ENCODE measurements around the gene ZNRF2. TPM values are rescaled to one million over a fixed set of nuclear protein-coding genes. Genes with fewer than 3 reads are reported as not detected.
"Not testable (repeated sequence)": the region's sequence is repeated elsewhere in the genome, so short reads cannot be mapped to it uniquely, and the experiment has no call there.

ZNRF2 gene
- total RNA-seq, 1 donor from 2014 or later: 27.8 TPM

- no peak for ATAC-seq
- intact Hi-C loops (cut with DNase I): no loop called here
- DNase-seq (ENCODE audit: low spot score): no peak
These were observed 28.0 kb upstream of the ZNRF2 start for GRCh38 chr7:30256349-30256858.

DNA sequence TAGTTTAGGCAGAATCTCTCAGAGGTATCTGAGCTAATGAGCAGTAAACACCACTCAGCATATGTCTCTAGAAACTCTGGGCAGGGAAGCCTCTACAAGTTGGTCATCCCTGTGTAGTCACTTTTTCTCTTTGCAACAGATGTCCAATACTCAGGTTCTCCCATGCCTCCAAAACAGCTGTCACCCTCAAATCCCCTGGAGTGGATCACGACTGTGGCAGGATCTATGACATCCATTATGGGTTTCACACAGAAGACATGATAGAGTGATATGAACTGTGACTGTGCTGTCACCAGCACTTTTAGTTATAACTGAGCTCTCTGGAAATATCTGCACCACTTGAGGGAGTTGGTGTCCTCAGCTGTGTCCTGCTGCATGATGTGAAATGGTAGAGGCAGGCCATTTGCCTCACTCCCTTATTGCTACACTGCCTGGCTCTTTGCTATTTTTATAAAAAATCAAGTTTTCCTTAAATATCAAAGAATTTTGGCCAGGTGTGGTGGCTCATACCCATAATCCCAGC, 24.1 kb upstream of the ZNRF2 start:
- intact Hi-C loops (cut with DNase I): no loop called here
- DNase-seq (ENCODE audit: low spot score) (no peak), ATAC-seq (no peak)

DNA sequence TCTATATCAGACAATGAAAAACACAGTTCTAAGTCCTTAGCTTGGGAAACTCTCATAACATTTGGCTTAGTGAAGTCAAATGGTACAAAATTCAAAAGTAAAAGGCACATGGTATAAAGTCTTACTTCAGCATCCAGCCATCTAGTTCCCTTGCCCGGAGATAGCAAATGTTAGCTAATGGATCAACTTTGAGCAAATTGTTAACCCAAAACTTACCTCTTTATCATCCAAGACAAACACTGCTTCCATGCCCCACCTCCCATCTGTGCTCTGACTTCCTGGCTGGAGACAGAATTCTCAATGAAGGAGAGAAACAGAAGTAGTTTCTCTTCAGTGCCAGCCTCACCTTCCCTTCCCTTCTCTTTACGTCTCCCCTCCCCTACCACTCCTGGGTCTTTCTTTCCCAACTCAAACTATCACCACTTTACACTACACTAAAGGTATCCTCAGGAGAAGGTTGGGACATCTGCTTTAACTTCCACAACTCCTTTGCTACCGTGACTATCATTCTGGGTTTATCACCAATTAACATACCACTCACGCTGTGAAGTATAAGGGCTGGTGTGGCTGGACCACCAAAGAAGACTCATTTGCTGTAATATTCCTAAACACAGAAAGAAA, 21.2 kb upstream of the ZNRF2 start:
- ATAC-seq: no peak
- intact Hi-C loops (cut with DNase I): no loop called here
- DNase-seq (ENCODE audit: low spot score): no peak

DNA sequence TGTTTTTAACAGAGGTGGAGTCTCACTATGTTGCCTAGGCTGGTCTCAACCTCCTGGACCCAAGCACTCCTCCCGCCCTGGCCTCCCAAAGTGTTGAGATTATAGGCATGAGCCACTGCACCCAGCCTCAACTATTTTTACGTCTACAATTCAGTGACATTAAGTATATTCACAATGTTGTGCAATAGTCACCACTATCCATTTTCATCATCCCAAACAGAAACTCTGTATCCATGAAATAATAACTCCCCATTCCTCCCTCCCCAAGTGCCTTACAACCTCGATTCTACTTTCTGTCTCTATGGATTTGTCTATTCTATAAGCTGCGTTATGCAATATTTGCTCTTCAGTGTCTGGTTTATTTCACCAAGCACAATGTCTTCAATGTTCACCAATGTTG, 20.3 kb upstream of the ZNRF2 start:
- ATAC-seq (no peak), DNase-seq (ENCODE audit: low spot score) (no peak)
- intact Hi-C loops (cut with DNase I): no loop called here

- DNase-seq (ENCODE audit: low spot score); ATAC-seq; intact Hi-C loops (cut with DNase I): not testable (repeated sequence)
These were observed 19.2 kb upstream of the ZNRF2 start for GRCh38 chr7:30265189-30265588.

- intact Hi-C loops (cut with DNase I): no loop called here
- ATAC-seq: no peak
- DNase-seq (ENCODE audit: low spot score): no peak
These were observed 17.7 kb upstream of the ZNRF2 start for GRCh38 chr7:30266686-30267085.

DNA sequence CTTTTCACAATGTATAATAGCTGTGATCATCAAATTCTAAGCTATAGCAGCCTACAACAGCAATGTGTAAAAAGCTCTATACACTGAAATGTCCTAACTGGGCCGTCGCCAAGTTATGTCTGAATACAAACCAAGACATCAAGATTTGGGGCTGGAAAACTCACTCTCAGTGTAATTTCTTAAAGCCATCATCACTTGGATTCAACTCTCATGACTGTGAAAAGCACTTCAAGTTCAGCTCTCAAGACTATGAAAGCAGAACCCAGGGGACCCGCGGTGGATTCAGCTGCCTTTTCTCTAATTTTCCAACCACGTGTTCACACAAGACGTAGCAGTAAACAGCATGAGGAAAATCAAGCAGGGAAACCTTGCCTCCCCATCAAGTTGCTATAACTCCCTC, 15.8 kb upstream of the ZNRF2 start:
- DNase-seq (ENCODE audit: low spot score): no peak
- intact Hi-C loops (cut with DNase I): no loop called here
- peak; percentile 64 for ATAC-seq

GRCh38 chr7:30269490-30269889, 14.9 kb upstream of the ZNRF2 start:
- DNase-seq (ENCODE audit: low spot score) (no peak), ATAC-seq (no peak)
- intact Hi-C loops (cut with DNase I): no loop called here

- ATAC-seq (no peak), DNase-seq (ENCODE audit: low spot score) (no peak)
- intact Hi-C loops (cut with DNase I): loop anchor here (10.0 kb wide), 1 partner anchor 294 kb away; no protein-coding TSS in a partner anchor
These were observed 13.5 kb upstream of the ZNRF2 start for GRCh38 chr7:30270921-30271320.

- ATAC-seq: no peak
- intact Hi-C loops (cut with DNase I): loop anchor here (10.0 kb wide), 1 partner anchor 293 kb away; no protein-coding TSS in a partner anchor
- DNase-seq (ENCODE audit: low spot score): no peak
These were observed 12.3 kb upstream of the ZNRF2 start for GRCh38 chr7:30272126-30272525.

GRCh38 chr7:30273552-30273951, 10.8 kb upstream of the ZNRF2 start:
- intact Hi-C loops (cut with DNase I): loop anchor here (10.0 kb wide), 1 partner anchor 291 kb away; no protein-coding TSS in a partner anchor
- DNase-seq (ENCODE audit: low spot score) (no peak), ATAC-seq (no peak)

DNA sequence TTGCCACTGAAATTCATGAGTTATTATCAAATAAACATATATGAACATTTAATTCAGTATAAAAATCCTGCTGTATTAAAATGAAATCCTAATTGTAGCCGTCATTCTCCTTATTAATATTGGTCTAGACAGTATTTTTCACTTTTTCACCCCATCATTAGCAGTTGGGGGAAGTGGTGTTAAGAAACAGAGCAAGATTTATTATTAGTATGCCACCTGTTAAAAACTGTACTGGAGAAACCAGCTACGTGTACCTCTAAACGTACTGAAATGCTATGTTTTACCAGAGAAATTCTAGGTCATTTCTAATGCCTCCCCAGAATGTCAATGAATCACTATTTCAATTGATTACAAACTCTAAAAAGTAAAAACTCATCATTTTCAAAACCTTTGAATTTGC, 9.8 kb upstream of the ZNRF2 start:
- intact Hi-C loops (cut with DNase I): loop anchor here (10.0 kb wide), 1 partner anchor 290 kb away; no protein-coding TSS in a partner anchor
- no peak for DNase-seq (ENCODE audit: low spot score)

DNA sequence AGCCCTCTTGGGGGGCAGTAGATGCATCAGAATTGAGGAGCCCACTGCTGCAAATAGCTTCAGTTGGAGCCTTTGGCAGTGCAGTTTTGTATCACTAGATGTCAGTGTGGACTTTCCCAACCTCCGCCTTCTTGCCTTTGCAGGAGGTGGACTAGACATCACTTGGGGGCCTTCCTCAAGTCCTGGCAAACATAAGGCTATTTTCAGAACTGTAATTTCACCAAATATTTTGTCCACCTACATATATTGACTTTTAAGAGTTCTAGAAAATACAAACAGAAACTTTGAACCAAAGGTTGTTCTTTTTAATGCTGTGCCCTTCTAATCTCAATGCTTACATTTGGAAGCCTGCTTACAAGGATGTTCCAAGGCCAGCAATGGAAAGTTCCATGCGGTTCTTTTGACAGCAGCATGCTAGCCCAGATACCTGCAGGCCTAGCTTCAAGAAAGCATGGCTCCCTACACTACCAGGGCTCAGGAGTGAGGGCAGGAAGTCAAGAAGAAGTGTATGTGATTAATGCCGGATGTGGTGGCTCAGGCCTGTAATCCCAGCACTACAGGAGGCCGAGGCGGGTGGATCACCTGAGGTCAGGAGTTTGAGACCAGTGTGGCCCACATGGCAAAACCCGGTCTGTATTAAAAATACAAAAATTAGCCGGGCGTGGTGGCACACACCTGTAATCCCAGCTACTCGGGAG, 8.0 kb upstream of the ZNRF2 start:
- DNase-seq (ENCODE audit: low spot score) (no peak), ATAC-seq (peak; percentile 76)
- intact Hi-C loops (cut with DNase I): loop anchor here (10.0 kb wide), 1 partner anchor 288 kb away; no protein-coding TSS in a partner anchor

More for the DNA sequence above, 9.8 kb upstream of the ZNRF2 start:
- ATAC-seq: no peak

GRCh38 chr7:30278376-30278775, 6.0 kb upstream of the ZNRF2 start:
- intact Hi-C loops (cut with DNase I): loop anchor here (10.0 kb wide), 1 partner anchor 286 kb away; no protein-coding TSS in a partner anchor
- ATAC-seq: no peak

DNA sequence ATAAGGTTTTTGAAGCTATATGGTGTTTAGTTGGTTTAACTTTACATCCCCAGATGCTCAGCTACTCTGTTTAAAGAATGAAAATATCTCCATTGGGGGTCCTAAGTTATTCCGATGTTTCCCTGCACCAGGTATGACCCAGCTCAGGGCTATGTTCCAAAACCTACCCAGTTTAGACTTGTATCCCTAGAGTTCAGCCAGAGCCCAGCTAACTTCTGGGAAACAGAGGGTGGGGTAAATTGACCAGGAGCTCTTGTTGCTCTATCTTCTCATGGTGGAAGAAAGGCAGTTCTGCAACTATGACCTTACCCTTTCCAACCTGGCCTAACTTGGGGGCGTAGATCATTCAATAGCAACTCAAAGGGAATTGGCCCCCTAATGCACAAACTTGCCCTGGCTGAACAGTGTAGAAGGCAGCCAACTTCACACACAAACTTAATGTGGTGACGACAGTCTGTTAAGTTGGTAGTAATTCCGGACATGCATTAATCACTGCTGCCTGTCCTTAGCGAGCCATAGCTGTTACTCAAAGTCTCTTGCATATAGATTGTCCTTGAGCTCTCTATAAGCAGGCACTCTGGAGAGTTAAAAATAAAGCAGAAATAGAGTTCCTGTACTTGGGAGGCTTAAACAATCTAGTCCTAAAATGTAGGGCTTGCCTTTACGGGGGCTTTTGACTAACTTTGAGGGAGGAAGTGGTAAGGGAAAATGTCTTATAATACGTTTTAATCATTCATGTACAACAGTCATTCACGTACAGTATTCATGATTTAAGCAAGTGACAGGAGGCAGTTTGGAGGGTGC, 5.3 kb upstream of the ZNRF2 start:
- ATAC-seq: no peak
- DNase-seq (ENCODE audit: low spot score): no peak
- intact Hi-C loops (cut with DNase I): loop anchor here (10.0 kb wide), 1 partner anchor 286 kb away; no protein-coding TSS in a partner anchor

More at GRCh38 chr7:30278376-30278775, 6.0 kb upstream of the ZNRF2 start:
- no peak for DNase-seq (ENCODE audit: low spot score)

GRCh38 chr7:30279653-30279904, 4.8 kb upstream of the ZNRF2 start:
- ATAC-seq (no peak), DNase-seq (ENCODE audit: low spot score) (no peak)
- intact Hi-C loops (cut with DNase I): loop anchor here (10.0 kb wide), 1 partner anchor 285 kb away; no protein-coding TSS in a partner anchor

DNA sequence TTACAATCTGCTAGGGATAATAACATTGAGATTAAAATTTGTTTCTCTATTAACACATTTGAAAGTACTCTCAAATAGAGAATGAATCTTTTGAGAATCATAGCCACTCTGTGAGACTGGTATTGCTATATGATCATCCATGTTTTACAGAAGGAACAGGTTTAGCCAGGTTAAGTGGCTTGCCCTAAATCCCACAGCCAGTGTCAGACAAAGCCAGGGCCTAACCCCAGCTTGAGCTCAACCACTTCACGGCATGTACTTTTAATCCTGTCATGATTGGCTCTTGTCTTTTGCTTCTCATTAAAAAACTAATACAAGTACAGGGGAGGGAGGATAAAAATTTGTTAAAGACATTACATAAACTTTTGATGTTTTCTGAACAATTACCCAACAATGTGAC, 3.8 kb upstream of the ZNRF2 start:
- DNase-seq (ENCODE audit: low spot score) (no peak), ATAC-seq (no peak)
- intact Hi-C loops (cut with DNase I): no loop called here

DNA sequence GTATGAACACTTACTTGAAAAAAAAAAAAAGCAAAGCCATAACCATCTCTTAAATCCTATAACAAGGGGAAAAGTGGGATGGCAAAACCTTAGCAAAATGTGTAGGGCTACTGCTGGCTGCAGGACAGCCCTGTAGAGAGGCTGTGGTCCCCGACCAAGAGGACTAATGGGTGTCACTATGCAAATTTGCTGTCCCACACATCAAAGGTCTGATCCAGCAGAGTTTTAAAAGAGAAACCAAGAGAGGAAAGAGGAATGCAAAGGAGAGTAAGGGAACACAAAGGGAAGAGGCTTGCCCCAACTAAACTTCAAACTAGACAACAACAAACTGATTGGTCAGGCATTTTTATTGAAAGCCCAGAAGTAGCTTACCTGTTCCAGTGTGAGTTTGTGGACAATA, 3.1 kb upstream of the ZNRF2 start:
- intact Hi-C loops (cut with DNase I): no loop called here
- ATAC-seq: no peak
- DNase-seq (ENCODE audit: low spot score): no peak

- DNase-seq (ENCODE audit: low spot score) (no peak), ATAC-seq (no peak)
- intact Hi-C loops (cut with DNase I): no loop called here
These were observed 2.6 kb upstream of the ZNRF2 start for GRCh38 chr7:30281791-30282190.

Measured in sciatic nerve (tissue), 2 donors.